ENCODE data around the gene NOL4L. TPM values are rescaled to one million over a fixed set of nuclear protein-coding genes. Genes with fewer than 3 reads are reported as not detected.

The NOL4L gene
- total and polyA plus RNA-seq, 4 donors: 7.9 to 20.6 (median 12.2) TPM

- Histone ChIP-seq H3K4me3 (no peak overlapping the region), H3K36me3 (ENCODE audit: control insufficient read depth in 4 of 4, insufficient read depth in 4 of 4, low read length in 4 of 4) (peaks cover 0 to 2% (median 0%) of the 10 kb centered on the region in 4 donors), H3K9me3 (ENCODE audit: control insufficient read depth in 4 of 4, insufficient read depth in 3 of 4, low read length in 3 of 4) (no peaks in the 10 kb centered on the region), H3K27me3 (ENCODE audit: control insufficient read depth in 3 of 3, insufficient read depth in 3 of 3, low read length in 2 of 3) (no peaks in the 10 kb centered on the region), H3K4me1 (ENCODE audit: control insufficient read depth in 5 of 5, insufficient read depth in 5 of 5, low read length in 5 of 5) (peaks cover 6 to 85% (median 49%) of the 10 kb centered on the region in 5 donors), H3K27ac (ENCODE audit: low read depth in 1 of 2, low read length in 1 of 2) (no peak overlapping the region), H3K9ac (ENCODE audit: insufficient read depth in 1 of 2, low read length in 2 of 2) (no peak overlapping the region)
- no peak for TF ChIP-seq CTCF (IDR thresholded peaks at IDR 0.05; ENCODE audit: control extremely low read depth, extremely low read depth)
- ATAC-seq (ENCODE audit: insufficient read depth, low FRiP score) (no peak), DNase-seq (peak in 1 of 3 donors; percentile 4)
- 82 to 86% methylated on average over 7 of the region's 7 CpGs for WGBS, 2 donors
Observed at GRCh38 chr20:32478576-32478975, 106.6 kb downstream of the NOL4L start.

GRCh38 chr20:32477594-32478512 lies 107.3 kb downstream of the NOL4L start:
- Histone ChIP-seq H3K4me3 (no peak overlapping the region), H3K4me1 (ENCODE audit: control insufficient read depth in 5 of 5, insufficient read depth in 5 of 5, low read length in 5 of 5) (peaks cover 6 to 93% (median 54%) of the 10 kb centered on the region in 5 donors), H3K27ac (ENCODE audit: low read depth in 1 of 2, low read length in 1 of 2) (peak overlapping the region in 1 of 2 donors; percentile 91), H3K36me3 (ENCODE audit: control insufficient read depth in 4 of 4, insufficient read depth in 4 of 4, low read length in 4 of 4) (peaks cover 0 to 2% (median 0%) of the 10 kb centered on the region in 4 donors), H3K9me3 (ENCODE audit: control insufficient read depth in 4 of 4, insufficient read depth in 3 of 4, low read length in 3 of 4) (no peaks in the 10 kb centered on the region), H3K27me3 (ENCODE audit: control insufficient read depth in 3 of 3, insufficient read depth in 3 of 3, low read length in 2 of 3) (no peaks in the 10 kb centered on the region), H3K9ac (ENCODE audit: insufficient read depth in 1 of 2, low read length in 2 of 2) (no peak overlapping the region)
- WGBS, 2 donors: 67 to 78% methylated on average over 11 of the region's 11 CpGs
- TF ChIP-seq CTCF (IDR thresholded peaks at IDR 0.05; ENCODE audit: control extremely low read depth, extremely low read depth): no peak
- DNase-seq: peak in 1 of 3 donors; percentile 23
- ATAC-seq (ENCODE audit: insufficient read depth, low FRiP score): no peak

DNA sequence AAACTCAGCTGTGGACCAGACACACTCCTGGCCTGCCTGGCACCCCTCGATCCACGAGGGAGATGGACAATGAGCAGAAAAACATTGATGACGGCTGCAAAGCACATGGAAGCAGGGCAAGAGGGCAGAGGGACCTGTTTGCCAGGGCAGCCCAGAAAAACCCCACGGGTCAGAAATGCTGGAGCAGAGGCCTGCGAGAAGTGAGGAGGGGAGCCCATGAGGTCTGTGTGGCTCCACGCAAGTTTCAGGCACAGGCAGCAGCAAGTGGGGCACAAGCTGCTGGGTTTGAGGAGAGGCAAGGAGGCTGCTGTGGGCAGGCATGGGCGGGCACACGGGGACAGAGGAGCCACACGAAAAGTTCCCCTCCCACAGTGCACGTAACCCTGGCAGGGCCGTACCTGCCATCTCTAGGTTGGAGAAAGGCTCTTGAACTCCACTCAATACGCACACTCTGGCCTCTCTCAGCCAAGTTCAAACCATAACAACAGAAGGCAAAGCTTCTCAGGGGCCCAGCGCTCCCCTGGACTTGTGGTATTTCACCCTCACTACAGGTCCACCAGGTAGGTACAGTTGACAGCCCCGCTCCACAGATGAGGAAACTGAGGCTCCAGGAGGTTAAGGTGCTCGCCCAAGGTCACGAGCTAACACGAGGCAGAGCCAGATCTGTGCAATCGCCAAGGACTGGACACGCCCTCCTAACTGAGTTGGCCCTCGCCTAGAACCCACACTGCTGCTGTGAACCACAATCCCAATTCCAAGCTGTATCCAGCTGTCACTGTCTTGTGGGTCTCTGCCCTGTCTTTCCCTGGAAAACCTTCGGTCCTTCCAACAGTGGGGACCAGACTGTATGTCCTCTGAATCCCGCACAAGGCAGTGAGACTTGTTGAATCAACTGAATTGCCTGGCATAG lies 108.2 kb downstream of the NOL4L start:
- DNase-seq: peak; percentile 21 to 60 (median 52)
- no peak for ATAC-seq (ENCODE audit: insufficient read depth, low FRiP score)
- Histone ChIP-seq H3K27ac (ENCODE audit: low read depth in 1 of 2, low read length in 1 of 2) (peak overlapping the region in 1 of 2 donors; percentile 91), H3K9me3 (ENCODE audit: control insufficient read depth in 4 of 4, insufficient read depth in 3 of 4, low read length in 3 of 4) (no peaks in the 10 kb centered on the region), H3K9ac (ENCODE audit: insufficient read depth in 1 of 2, low read length in 2 of 2) (peak overlapping the region in 1 of 2 donors; percentile 50), H3K4me1 (ENCODE audit: control insufficient read depth in 5 of 5, insufficient read depth in 5 of 5, low read length in 5 of 5) (peaks cover 6 to 94% (median 62%) of the 10 kb centered on the region in 5 donors), H3K36me3 (ENCODE audit: control insufficient read depth in 4 of 4, insufficient read depth in 4 of 4, low read length in 4 of 4) (peaks cover 0 to 7% (median 3%) of the 10 kb centered on the region in 4 donors), H3K4me3 (no peak overlapping the region), H3K27me3 (ENCODE audit: control insufficient read depth in 3 of 3, insufficient read depth in 3 of 3, low read length in 2 of 3) (no peaks in the 10 kb centered on the region)
- TF ChIP-seq CTCF (IDR thresholded peaks at IDR 0.05; ENCODE audit: control extremely low read depth, extremely low read depth): no peak
- 46 to 65% methylated on average over 22 of the region's 22 CpGs for WGBS, 2 donors

Data from lung (tissue), 12 donors.